CD8-positive, alpha-beta memory T cell (primary cell): ENCODE results near the gene MEIS2. TPM values are rescaled to one million over a fixed set of nuclear protein-coding genes. Genes with fewer than 3 reads are reported as not detected.

Source experiments
- CTCF ChIA-PET: fragments of 350-600 bp; sonication (Branson Sonifier 250); formaldehyde crosslinking; loops from one replicate; lab custom pipeline; 2021; ENCODE audit warnings: antibody characterized with exemption; lab: Charles Lee
- POLR2A ChIA-PET: fragments of 350-600 bp; sonication (Branson Sonifier 250); formaldehyde crosslinking; loops from one replicate; lab custom pipeline; 2021; ENCODE audit warnings: antibody characterized with exemption; lab: Charles Lee
- DNase-seq, 5 donors: peaks; one replicate each; pipeline versions ENCODE4 v3.0.0 to v3.0.0-alpha.2; 2020 to 2022; ENCODE audit warnings: mixed read lengths in 1 of 5
- H3K27ac ChIP-seq: one replicate; pipeline ENCODE4 v1.7.0; 2013; ENCODE audit warnings: low read depth, mild to moderate bottlenecking, low read length, moderate library complexity
- H3K27me3 ChIP-seq: 2 replicates; pipeline ENCODE4 v1.7.0; 2013; ENCODE audit warnings: low read length, mild to moderate bottlenecking; ENCODE audit not compliant: insufficient read depth, poor library complexity, severe bottlenecking
- H3K36me3 ChIP-seq: 2 replicates; pipeline ENCODE4 v1.7.0; 2013; ENCODE audit warnings: mild to moderate bottlenecking, low read length, moderate library complexity; ENCODE audit not compliant: insufficient read depth
- H3K4me1 ChIP-seq: 2 replicates; pipeline ENCODE4 v1.7.0; 2013; ENCODE audit warnings: mild to moderate bottlenecking, low read length, moderate library complexity; ENCODE audit not compliant: insufficient read depth
- H3K4me3 ChIP-seq: 2 replicates; pipeline ENCODE4 v1.7.0; 2013; ENCODE audit warnings: mild to moderate bottlenecking, low read length
- H3K9me3 ChIP-seq: 2 replicates; pipeline ENCODE4 v1.7.0; 2013; ENCODE audit warnings: mild to moderate bottlenecking, low read length
- H3K27ac Mint-ChIP-seq, 8 donors: one replicate each; pipeline ENCODE4 v1.8.0; 2020 to 2021; ENCODE audit warnings: mixed read lengths in 8 of 8, mild to moderate bottlenecking in 6 of 8, inconsistent platforms in 3 of 8, moderate library complexity in 3 of 8
- H3K27me3 Mint-ChIP-seq, 2 donors: one replicate each; pipeline ENCODE4 v1.8.0; 2020 to 2021; ENCODE audit warnings: mixed read lengths in 2 of 2, mild to moderate bottlenecking in 1 of 2, moderate library complexity in 1 of 2
- H3K36me3 Mint-ChIP-seq, 3 donors: one replicate each; pipeline ENCODE4 v1.8.0; 2020 to 2021; ENCODE audit warnings: mixed read lengths in 3 of 3, inconsistent platforms in 1 of 3, mild to moderate bottlenecking in 1 of 3
- H3K4me1 Mint-ChIP-seq, 3 donors: one replicate each; pipeline ENCODE4 v1.8.0; 2020 to 2021; ENCODE audit warnings: mixed read lengths in 3 of 3, inconsistent platforms in 1 of 3, mild to moderate bottlenecking in 1 of 3
- H3K4me3 Mint-ChIP-seq, 7 donors: one replicate each; pipeline ENCODE4 v1.8.0; 2020 to 2021; ENCODE audit warnings: mixed read lengths in 7 of 7, mild to moderate bottlenecking in 6 of 7, moderate library complexity in 4 of 7, inconsistent platforms in 2 of 7
- H3K9me3 Mint-ChIP-seq, 5 donors: one replicate each; pipeline ENCODE4 v1.8.0; 2020 to 2022; ENCODE audit warnings: mixed read lengths in 5 of 5, mild to moderate bottlenecking in 3 of 5, moderate library complexity in 2 of 5, inconsistent platforms in 1 of 5
- polyA plus RNA-seq: library from polyadenylated mRNA; unstranded; fragments of 300-500 nt; fragmentation: Illumina TruSeq; gene quantifications from one replicate; pipeline ENCODE4 v1.2.3, GENCODE V29; 2021
- total RNA-seq, 2 experiments: library from RNA; stranded (reverse); gene quantifications; one replicate each; pipeline ENCODE4 v1.2.3, GENCODE V29; 2021

The MEIS2 gene
- total and polyA plus RNA-seq, 3 experiments from 2014 or later: not detected

DNA sequence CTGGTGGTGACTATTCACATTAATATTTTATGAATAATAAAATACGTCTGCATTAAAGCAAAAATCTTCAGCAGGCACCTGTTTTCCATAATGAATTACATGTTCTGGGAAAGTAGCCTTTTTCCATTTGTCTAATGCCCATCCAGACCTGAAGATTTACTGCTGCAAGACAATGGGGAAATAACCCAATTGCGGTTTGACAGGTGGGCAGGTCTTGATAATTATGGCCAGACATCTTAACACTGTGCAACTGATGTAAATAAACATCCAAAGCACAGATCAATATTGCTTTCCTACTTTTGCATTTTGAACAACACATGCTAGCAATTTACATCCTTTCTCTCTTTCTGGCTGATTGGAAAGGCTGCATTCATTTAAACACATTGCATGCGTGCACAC, 173.9 kb downstream of the MEIS2 start:
- no peaks in the 10 kb centered on the region for H3K36me3 Mint-ChIP-seq
- H3K27me3 Mint-ChIP-seq: peaks cover 0 to 3% of the 10 kb centered on the region in 2 donors
- ChIA-PET POLR2A (no interaction called here), CTCF (no interaction called here)
- Histone ChIP-seq H3K27me3 (no peaks in the 10 kb centered on the region), H3K27ac (no peak overlapping the region), H3K9me3 (no peaks in the 10 kb centered on the region), H3K36me3 (no peaks in the 10 kb centered on the region), H3K4me3 (no peak overlapping the region), H3K4me1 (no peaks in the 10 kb centered on the region)
- H3K4me1 Mint-ChIP-seq: no peaks in the 10 kb centered on the region
- H3K9me3 Mint-ChIP-seq: peaks cover 0 to 3% (median 2%) of the 10 kb centered on the region in 5 donors
- DNase-seq: no peak
- no peak overlapping the region for H3K4me3 Mint-ChIP-seq
- H3K27ac Mint-ChIP-seq: no peak overlapping the region

DNA sequence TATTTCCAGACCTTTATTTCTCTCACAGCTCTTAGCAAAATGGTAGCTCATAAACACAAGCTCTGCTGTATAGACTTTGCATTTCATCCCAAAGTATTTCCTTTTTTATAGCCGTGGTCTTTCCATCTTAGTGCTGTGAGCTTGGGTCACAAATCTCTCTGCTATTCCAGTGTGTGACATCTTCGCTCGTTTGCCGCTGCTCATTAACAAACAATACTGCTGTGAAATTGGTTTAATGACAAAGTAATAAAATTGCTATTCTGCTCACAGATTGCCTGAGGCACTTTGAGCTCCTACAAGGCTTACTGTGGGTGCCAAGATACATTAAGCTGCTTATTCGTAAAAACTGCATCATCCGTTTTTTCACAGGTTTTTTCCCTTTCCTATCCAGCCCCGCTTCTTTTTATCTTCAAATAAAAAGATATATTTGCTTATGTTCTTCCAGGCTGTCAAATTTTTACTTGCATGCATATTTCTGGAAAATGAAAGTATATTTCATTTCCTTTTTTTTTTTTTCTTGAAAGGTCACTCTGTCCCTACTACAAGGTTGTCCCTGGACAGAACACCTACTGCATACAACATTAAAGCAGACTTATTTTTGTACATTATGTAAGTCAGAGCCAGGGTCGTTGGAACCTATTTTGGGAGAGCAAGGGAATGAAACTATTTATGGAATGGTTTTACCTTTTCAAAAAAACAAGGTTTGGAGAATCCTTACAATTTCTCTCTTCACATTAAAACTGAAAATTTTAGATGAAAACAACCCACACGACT, 174.5 kb downstream of the MEIS2 start:
- Mint-ChIP-seq H3K27me3 (peaks cover 0 to 3% of the 10 kb centered on the region in 2 donors), H3K4me1 (no peaks in the 10 kb centered on the region), H3K36me3 (no peaks in the 10 kb centered on the region), H3K27ac (no peak overlapping the region), H3K4me3 (no peak overlapping the region), H3K9me3 (peaks cover 0 to 3% (median 2%) of the 10 kb centered on the region in 5 donors)
- Histone ChIP-seq H3K36me3 (no peaks in the 10 kb centered on the region), H3K9me3 (no peaks in the 10 kb centered on the region), H3K4me1 (no peaks in the 10 kb centered on the region), H3K27me3 (no peaks in the 10 kb centered on the region), H3K4me3 (no peak overlapping the region), H3K27ac (no peak overlapping the region)
- ChIA-PET POLR2A (no interaction called here), CTCF (no interaction called here)
- DNase-seq: no peak

- no peak overlapping the region for H3K4me3 Mint-ChIP-seq
- peaks cover 0 to 3% of the 10 kb centered on the region in 2 donors for H3K27me3 Mint-ChIP-seq
- H3K4me3 ChIP-seq: no peak overlapping the region
- no peaks in the 10 kb centered on the region for H3K9me3 ChIP-seq
- H3K4me1 Mint-ChIP-seq: no peaks in the 10 kb centered on the region
- H3K27ac Mint-ChIP-seq: no peak overlapping the region
- ChIA-PET CTCF (no interaction called here), POLR2A (no interaction called here)
- no peaks in the 10 kb centered on the region for H3K36me3 Mint-ChIP-seq
- peaks cover 0 to 6% (median 2%) of the 10 kb centered on the region in 5 donors for H3K9me3 Mint-ChIP-seq
- H3K36me3 ChIP-seq: no peaks in the 10 kb centered on the region
- no peaks in the 10 kb centered on the region for H3K27me3 ChIP-seq
- no peak for DNase-seq
- H3K4me1 ChIP-seq: no peaks in the 10 kb centered on the region
- H3K27ac ChIP-seq: no peak overlapping the region
Measured at GRCh38 chr15:36925049-36925448, 175.3 kb downstream of the MEIS2 start.

- H3K36me3 ChIP-seq: no peaks in the 10 kb centered on the region
- no peak overlapping the region for H3K4me3 ChIP-seq
- no peak overlapping the region for H3K4me3 Mint-ChIP-seq
- H3K27ac Mint-ChIP-seq: no peak overlapping the region
- CTCF ChIA-PET: no interaction called here
- H3K4me1 ChIP-seq: no peaks in the 10 kb centered on the region
- H3K27ac ChIP-seq: no peak overlapping the region
- no peaks in the 10 kb centered on the region for H3K4me1 Mint-ChIP-seq
- H3K27me3 Mint-ChIP-seq: peaks cover 0 to 3% of the 10 kb centered on the region in 2 donors
- H3K9me3 Mint-ChIP-seq: peaks cover 0 to 6% (median 0%) of the 10 kb centered on the region in 5 donors
- no peaks in the 10 kb centered on the region for H3K9me3 ChIP-seq
- POLR2A ChIA-PET: no interaction called here
- no peaks in the 10 kb centered on the region for H3K36me3 Mint-ChIP-seq
- no peaks in the 10 kb centered on the region for H3K27me3 ChIP-seq
- no peak for DNase-seq
Measured at GRCh38 chr15:36924034-36924433, 176.3 kb downstream of the MEIS2 start.

- no peaks in the 10 kb centered on the region for H3K36me3 ChIP-seq
- no peak overlapping the region for H3K4me3 ChIP-seq
- Mint-ChIP-seq H3K4me1 (no peaks in the 10 kb centered on the region), H3K9me3 (peaks cover 0 to 11% (median 0%) of the 10 kb centered on the region in 5 donors), H3K36me3 (no peaks in the 10 kb centered on the region), H3K27ac (no peak overlapping the region), H3K27me3 (no peaks in the 10 kb centered on the region), H3K4me3 (no peak overlapping the region)
- no peaks in the 10 kb centered on the region for H3K4me1 ChIP-seq
- no peak for DNase-seq
- H3K27ac ChIP-seq: no peak overlapping the region
- ChIA-PET CTCF (no interaction called here), POLR2A (no interaction called here)
- H3K9me3 ChIP-seq: no peaks in the 10 kb centered on the region
- no peaks in the 10 kb centered on the region for H3K27me3 ChIP-seq
Measured at GRCh38 chr15:36921484-36922091, 178.8 kb downstream of the MEIS2 start.

DNA sequence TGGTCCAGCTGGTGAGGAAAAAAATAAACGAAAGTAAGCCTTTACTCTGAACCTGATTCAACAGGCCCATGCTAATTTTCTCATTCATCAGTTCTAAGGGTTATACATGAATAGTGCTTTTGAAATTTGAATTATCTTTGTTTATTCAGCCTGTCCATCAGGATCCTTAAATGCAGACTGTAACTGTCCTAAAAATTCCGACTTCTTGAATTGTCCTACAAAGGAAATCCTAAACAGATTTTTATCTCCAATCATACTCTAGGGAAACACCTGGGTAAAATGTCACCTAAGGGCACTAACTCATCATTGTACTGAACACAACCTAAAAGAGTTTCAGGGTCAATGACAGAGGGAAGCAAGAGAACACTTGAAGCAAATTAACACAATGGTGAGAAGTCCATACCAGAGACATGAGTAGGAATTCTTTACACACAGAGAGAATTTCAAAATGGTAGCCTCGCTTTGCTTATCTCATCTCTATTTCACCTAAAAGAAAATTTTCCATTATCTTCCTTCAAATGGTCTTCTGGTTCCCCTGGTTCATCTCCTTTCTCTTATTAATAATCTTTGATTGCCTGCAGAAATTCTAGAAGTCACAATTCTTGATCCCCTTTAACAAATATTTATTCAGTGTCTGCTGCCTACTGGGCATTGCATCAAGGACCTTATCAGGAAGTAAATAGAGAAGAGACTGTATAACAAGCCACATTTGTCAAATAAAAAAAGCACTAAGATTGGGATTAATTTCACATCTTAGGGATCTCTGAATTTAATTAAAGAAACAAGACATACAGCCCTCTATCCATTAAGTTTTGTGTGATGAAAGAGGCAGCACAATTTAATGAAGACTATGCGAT, 182.7 kb downstream of the MEIS2 start:
- no peaks in the 10 kb centered on the region for H3K9me3 ChIP-seq
- H3K27ac ChIP-seq: no peak overlapping the region
- Mint-ChIP-seq H3K36me3 (no peaks in the 10 kb centered on the region), H3K4me3 (no peak overlapping the region), H3K9me3 (peaks cover 0 to 11% (median 0%) of the 10 kb centered on the region in 5 donors), H3K27me3 (no peaks in the 10 kb centered on the region), H3K4me1 (no peaks in the 10 kb centered on the region), H3K27ac (no peak overlapping the region)
- CTCF ChIA-PET: no interaction called here
- H3K4me3 ChIP-seq: no peak overlapping the region
- POLR2A ChIA-PET: no interaction called here
- H3K27me3 ChIP-seq: no peaks in the 10 kb centered on the region
- H3K36me3 ChIP-seq: no peaks in the 10 kb centered on the region
- no peaks in the 10 kb centered on the region for H3K4me1 ChIP-seq
- DNase-seq: no peak

GRCh38 chr15:36914960-36915808, 185.2 kb downstream of the MEIS2 start:
- H3K36me3 Mint-ChIP-seq: no peaks in the 10 kb centered on the region
- Histone ChIP-seq H3K9me3 (no peaks in the 10 kb centered on the region), H3K27me3 (no peaks in the 10 kb centered on the region), H3K4me1 (no peaks in the 10 kb centered on the region), H3K27ac (no peak overlapping the region), H3K36me3 (no peaks in the 10 kb centered on the region), H3K4me3 (no peak overlapping the region)
- no peak for DNase-seq
- H3K4me3 Mint-ChIP-seq: no peak overlapping the region
- H3K27me3 Mint-ChIP-seq: no peaks in the 10 kb centered on the region
- POLR2A ChIA-PET: no interaction called here
- no peaks in the 10 kb centered on the region for H3K4me1 Mint-ChIP-seq
- CTCF ChIA-PET: no interaction called here
- no peak overlapping the region for H3K27ac Mint-ChIP-seq
- peaks cover 0 to 5% (median 0%) of the 10 kb centered on the region in 5 donors for H3K9me3 Mint-ChIP-seq
